Prostate gland (tissue), 2 donors: Measurements from ENCODE around the gene HOXA11. TPM values are rescaled to one million over a fixed set of nuclear protein-coding genes. Genes with fewer than 3 reads are reported as not detected.
A peak's percentile ranks its signal among the peaks of the same experiment; 100 is the strongest.

Experiments
- DNase-seq: peaks from one replicate; pipeline ENCODE4 v3.0.0-alpha.2; 2019; ENCODE audit warnings: low spot score
- H3K27ac ChIP-seq, 2 donors: fragments of 200-600 bp; sonication (generic); 2 replicates each; pipeline ENCODE4 v1.5.1; 2017 to 2019
- H3K27me3 ChIP-seq: fragments of 200-600 bp; sonication (generic); replicated peaks from 2 replicates; pipeline ENCODE4 v1.5.1; 2019; ENCODE audit not compliant: insufficient read depth
- H3K36me3 ChIP-seq, 2 donors: fragments of 200-600 bp; sonication (generic); 1 replicate in 1 of 2; 2 replicates in 1 of 2; pipeline versions ENCODE4 v1.5.1 to v1.8.1; 2017 to 2019
- H3K4me1 ChIP-seq: fragments of 200-600 bp; sonication (generic); replicated peaks from 2 replicates; pipeline ENCODE4 v1.5.1; 2019
- H3K4me3 ChIP-seq, 2 donors: fragments of 200-600 bp; sonication (generic); 2 replicates each; pipeline ENCODE4 v1.5.1; 2017 to 2019
- H3K9me3 ChIP-seq: fragments of 200-600 bp; sonication (generic); 2 replicates; pipeline ENCODE4 v1.5.1; 2017
- POLR2A ChIP-seq: fragments of 450-650 bp; IDR thresholded peaks from one replicate; pipeline ENCODE4 v1.6.1; 2016; ENCODE audit warnings: antibody characterized with exemption, mild to moderate bottlenecking
- POLR2AphosphoS5 ChIP-seq: sonication (generic); formaldehyde crosslinking; IDR thresholded peaks from one replicate; pipeline ENCODE4 v1.6.1; 2017; ENCODE audit warnings: antibody characterized with exemption
- WGBS: methylation state at CpG from one replicate; pipeline ENCODE4 v1.1.5; 2018; 5-methylcytosine and 5-hydroxymethylcytosine counted together
- intact Hi-C: fragments of 100-400 bp; cut with DNase I; formaldehyde crosslinking; loops from one replicate; pipeline ENCODE4 v1.14.2; 2022
- total RNA-seq, 2 donors: library from RNA; depleted of rRNA; stranded (reverse); fragments of >200 nt; gene quantifications; one replicate each; pipeline ENCODE4 v1.1.0, GENCODE V29; 2016
- TF ChIP-seq, protein P1 (sequence below), 4 experiments: fragments of 200-600 bp in 2 of 4; fragments of 450-650 bp in 2 of 4; sonication (generic) in 2 of 4; IDR thresholded peaks; 1 replicate in 3 of 4; 2 replicates in 1 of 4; pipeline ENCODE4 v1.5.1; 2016 to 2019; ENCODE audit warnings: antibody characterized with exemption in 4 of 4, mild to moderate bottlenecking in 2 of 4, moderate library complexity in 2 of 4

The HOXA11 gene
- total RNA-seq, 2 donors from 2014 or later, result 8.5 to 9.8 TPM

DNA sequence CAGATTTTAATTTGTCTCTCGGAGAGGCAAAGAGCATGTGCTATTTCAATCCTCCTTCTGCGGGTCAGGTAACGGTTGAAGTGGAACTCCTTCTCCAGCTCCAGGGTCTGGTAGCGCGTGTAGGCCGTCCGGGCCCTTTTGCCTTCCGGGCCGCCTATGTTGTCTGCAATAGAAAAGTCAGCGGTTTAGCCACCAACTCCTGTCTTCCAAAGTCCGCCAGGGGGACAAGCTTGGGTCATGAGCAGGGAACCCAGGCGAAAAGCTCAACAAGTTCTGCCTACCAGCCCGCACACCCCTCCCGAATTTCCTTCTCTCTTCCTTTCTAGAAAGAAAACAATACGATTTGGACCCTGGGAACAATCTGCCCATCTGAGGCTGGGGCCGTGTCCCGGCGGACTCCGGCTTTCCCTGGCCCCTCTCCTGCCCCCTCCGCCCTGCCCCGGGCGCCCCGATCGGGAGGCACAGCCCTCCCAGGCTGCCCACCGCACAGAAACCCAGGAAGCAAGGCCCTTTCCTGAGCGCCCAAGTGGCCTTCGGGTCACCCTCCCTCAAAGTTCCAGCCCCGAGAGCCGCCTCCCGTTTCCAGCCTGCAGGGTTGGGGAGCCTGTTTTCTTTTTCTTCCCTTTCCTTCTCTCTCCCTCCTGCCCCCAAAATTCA lies 43.0 kb downstream of the HOXA11 start:
- Histone ChIP-seq H3K27me3 (no peaks in the 10 kb centered on the region), H3K4me1 (no peaks in the 10 kb centered on the region), H3K9me3 (no peaks in the 10 kb centered on the region), H3K27ac (no peak overlapping the region), H3K36me3 (no peaks in the 10 kb centered on the region), H3K4me3 (peak overlapping the region; percentile 40)
- TF ChIP-seq POLR2AphosphoS5 (no peak), POLR2A (no peak)
- TF ChIP-seq, protein P1, sequence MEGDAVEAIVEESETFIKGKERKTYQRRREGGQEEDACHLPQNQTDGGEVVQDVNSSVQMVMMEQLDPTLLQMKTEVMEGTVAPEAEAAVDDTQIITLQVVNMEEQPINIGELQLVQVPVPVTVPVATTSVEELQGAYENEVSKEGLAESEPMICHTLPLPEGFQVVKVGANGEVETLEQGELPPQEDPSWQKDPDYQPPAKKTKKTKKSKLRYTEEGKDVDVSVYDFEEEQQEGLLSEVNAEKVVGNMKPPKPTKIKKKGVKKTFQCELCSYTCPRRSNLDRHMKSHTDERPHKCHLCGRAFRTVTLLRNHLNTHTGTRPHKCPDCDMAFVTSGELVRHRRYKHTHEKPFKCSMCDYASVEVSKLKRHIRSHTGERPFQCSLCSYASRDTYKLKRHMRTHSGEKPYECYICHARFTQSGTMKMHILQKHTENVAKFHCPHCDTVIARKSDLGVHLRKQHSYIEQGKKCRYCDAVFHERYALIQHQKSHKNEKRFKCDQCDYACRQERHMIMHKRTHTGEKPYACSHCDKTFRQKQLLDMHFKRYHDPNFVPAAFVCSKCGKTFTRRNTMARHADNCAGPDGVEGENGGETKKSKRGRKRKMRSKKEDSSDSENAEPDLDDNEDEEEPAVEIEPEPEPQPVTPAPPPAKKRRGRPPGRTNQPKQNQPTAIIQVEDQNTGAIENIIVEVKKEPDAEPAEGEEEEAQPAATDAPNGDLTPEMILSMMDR (IDR thresholded peaks at IDR 0.05), result no peak
- intact Hi-C loops, result no loop called here
- DNase-seq, result no peak
- WGBS, result 74% methylated on average over 30 of the region's 30 CpGs

GRCh38 chr7:27141137-27141922 lies 43.7 kb downstream of the HOXA11 start:
- intact Hi-C loops, result no loop called here
- Histone ChIP-seq H3K9me3 (no peaks in the 10 kb centered on the region), H3K4me3 (no peak overlapping the region), H3K4me1 (no peaks in the 10 kb centered on the region), H3K27ac (no peak overlapping the region), H3K36me3 (no peaks in the 10 kb centered on the region), H3K27me3 (no peaks in the 10 kb centered on the region)
- DNase-seq, result no peak
- TF ChIP-seq POLR2AphosphoS5 (no peak), POLR2A (no peak)
- TF ChIP-seq, protein P1 (IDR thresholded peaks at IDR 0.05), result no peak
- 89% methylated on average over 18 of the region's 18 CpGs for WGBS

GRCh38 chr7:27140126-27140857 lies 44.7 kb downstream of the HOXA11 start:
- Histone ChIP-seq H3K27me3 (no peaks in the 10 kb centered on the region), H3K4me1 (no peaks in the 10 kb centered on the region), H3K4me3 (no peak overlapping the region), H3K27ac (no peak overlapping the region), H3K9me3 (no peaks in the 10 kb centered on the region), H3K36me3 (no peaks in the 10 kb centered on the region)
- 63% methylated on average over 15 of the region's 15 CpGs for WGBS
- no peak for DNase-seq
- intact Hi-C loops, result no loop called here
- TF ChIP-seq POLR2AphosphoS5 (no peak), POLR2A (no peak)
- TF ChIP-seq, protein P1 (IDR thresholded peaks at IDR 0.05), result no peak

DNA sequence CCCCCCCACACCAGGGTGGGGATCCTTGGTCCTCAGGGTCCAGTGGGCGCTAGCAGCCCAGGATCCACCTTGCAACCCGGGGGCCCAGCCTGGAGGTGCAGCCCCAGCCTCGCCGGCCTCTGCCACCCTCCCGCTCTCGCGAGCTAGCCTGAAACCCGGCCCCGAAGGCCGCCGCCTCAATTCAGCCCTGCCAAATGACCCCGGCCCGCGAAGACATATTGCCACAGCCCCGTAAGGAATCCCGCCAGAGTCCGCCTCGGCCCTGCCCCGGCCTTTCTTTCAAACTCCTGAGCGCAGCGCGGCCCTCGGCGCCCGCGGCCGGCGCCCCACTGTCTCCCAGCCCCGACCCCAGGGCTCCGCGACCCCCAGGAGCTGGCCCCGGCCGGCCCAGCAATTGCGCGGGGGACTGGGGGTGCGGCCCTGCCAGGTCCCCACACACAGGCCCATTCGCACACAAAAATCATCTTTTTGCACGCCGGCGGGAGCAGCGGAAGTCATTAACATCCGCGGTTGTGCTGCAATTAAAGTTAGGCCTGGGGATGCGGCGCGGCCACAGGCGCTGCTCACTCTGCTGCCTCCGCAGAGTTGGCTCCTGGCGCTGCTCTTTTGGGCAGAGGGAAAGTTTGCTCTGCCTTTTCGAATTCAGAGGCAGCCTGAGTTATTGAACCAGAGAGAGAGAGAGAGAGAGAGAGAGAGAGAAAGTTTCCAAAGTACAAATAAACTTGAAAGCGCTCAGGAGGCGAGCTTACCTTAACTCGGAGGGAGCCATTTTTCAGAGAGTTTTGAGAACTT lies 45.5 kb downstream of the HOXA11 start:
- H3K27ac ChIP-seq, result peak overlapping the region in 1 of 2 donors; percentile 27
- H3K9me3 ChIP-seq, result no peaks in the 10 kb centered on the region
- intact Hi-C loops, result no loop called here
- WGBS, result 70% methylated on average over 48 of the region's 53 CpGs
- no peak for DNase-seq
- peak overlapping the region in 1 of 2 donors; percentile 16 for H3K4me3 ChIP-seq
- no peaks in the 10 kb centered on the region for H3K36me3 ChIP-seq
- no peaks in the 10 kb centered on the region for H3K4me1 ChIP-seq
- H3K27me3 ChIP-seq, result no peaks in the 10 kb centered on the region
- TF ChIP-seq, protein P1 (IDR thresholded peaks at IDR 0.05), result no peak
- no peak for TF ChIP-seq POLR2A
- no peak for TF ChIP-seq POLR2AphosphoS5
